Osteocyte (in vitro differentiated cells): ENCODE data around the gene PRTN3. TPM values are rescaled to one million over a fixed set of nuclear protein-coding genes. Genes with fewer than 3 reads are reported as not detected.

Source experiments
- DNase-seq: peaks from one replicate; pipeline ENCODE4 v3.0.0; 2021; ENCODE audit warnings: mixed read lengths; ENCODE audit not compliant: unreplicated experiment; ENCODE audit errors: extremely low spot score
- H3K27ac Mint-ChIP-seq: one replicate; pipeline ENCODE4 v1.8.0; 2021; ENCODE audit warnings: mild to moderate bottlenecking, mixed read lengths; ENCODE audit not compliant: unreplicated experiment
- H3K27me3 Mint-ChIP-seq: one replicate; pipeline ENCODE4 v1.8.0; 2021; ENCODE audit warnings: mixed read lengths; ENCODE audit not compliant: unreplicated experiment
- H3K36me3 Mint-ChIP-seq: one replicate; pipeline ENCODE4 v1.8.0; 2021; ENCODE audit warnings: mixed read lengths; ENCODE audit not compliant: unreplicated experiment
- H3K4me1 Mint-ChIP-seq: one replicate; pipeline ENCODE4 v1.8.0; 2021; ENCODE audit warnings: mixed read lengths; ENCODE audit not compliant: unreplicated experiment
- H3K4me3 Mint-ChIP-seq: one replicate; pipeline ENCODE4 v1.8.0; 2021; ENCODE audit warnings: mild to moderate bottlenecking, moderate library complexity, mixed read lengths; ENCODE audit not compliant: unreplicated experiment
- H3K9me3 Mint-ChIP-seq: one replicate; pipeline ENCODE4 v1.8.0; 2021; ENCODE audit warnings: mixed read lengths; ENCODE audit not compliant: unreplicated experiment
- total RNA-seq: library from RNA; stranded (reverse); gene quantifications from 2 replicates; pipeline ENCODE4 v1.2.1, GENCODE V29; 2021
- TF ChIP-seq, protein P1 (sequence below): fragments of 200-600 bp; sonication (generic); IDR thresholded peaks from 2 replicates; pipeline ENCODE4 v1.5.0; 2021; ENCODE audit warnings: antibody characterized with exemption, mild to moderate bottlenecking, moderate library complexity

PRTN3 gene
- total RNA-seq, 1 donor from 2014 or later = not detected

DNA sequence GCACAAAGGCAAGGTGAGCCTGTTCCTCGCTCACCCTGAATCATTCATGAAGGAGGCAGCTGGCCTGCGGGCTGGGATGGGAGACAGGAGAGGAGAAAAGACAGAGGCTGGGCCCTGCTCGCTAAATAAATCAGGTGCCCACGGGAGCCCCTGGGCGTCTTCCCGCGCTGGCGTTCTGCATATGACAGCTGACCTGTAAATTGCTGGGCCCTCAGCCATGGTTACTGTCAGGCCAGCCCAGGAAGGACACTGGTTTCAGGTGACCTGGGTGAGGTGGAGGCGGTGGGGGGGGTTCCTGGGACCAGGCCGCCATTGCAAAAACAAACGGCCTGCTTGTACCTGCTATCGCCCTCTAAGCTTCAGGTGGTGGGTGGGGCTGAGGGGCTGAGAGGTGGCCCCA is 47.0 kb upstream of the PRTN3 start:
- TF ChIP-seq, protein P1, sequence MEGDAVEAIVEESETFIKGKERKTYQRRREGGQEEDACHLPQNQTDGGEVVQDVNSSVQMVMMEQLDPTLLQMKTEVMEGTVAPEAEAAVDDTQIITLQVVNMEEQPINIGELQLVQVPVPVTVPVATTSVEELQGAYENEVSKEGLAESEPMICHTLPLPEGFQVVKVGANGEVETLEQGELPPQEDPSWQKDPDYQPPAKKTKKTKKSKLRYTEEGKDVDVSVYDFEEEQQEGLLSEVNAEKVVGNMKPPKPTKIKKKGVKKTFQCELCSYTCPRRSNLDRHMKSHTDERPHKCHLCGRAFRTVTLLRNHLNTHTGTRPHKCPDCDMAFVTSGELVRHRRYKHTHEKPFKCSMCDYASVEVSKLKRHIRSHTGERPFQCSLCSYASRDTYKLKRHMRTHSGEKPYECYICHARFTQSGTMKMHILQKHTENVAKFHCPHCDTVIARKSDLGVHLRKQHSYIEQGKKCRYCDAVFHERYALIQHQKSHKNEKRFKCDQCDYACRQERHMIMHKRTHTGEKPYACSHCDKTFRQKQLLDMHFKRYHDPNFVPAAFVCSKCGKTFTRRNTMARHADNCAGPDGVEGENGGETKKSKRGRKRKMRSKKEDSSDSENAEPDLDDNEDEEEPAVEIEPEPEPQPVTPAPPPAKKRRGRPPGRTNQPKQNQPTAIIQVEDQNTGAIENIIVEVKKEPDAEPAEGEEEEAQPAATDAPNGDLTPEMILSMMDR = no peak
- no peak for DNase-seq
- no peak overlapping the region for H3K4me3 Mint-ChIP-seq
- peaks cover 31% of the 10 kb centered on the region for H3K4me1 Mint-ChIP-seq
- H3K27ac Mint-ChIP-seq = no peak overlapping the region
- no peaks in the 10 kb centered on the region for H3K27me3 Mint-ChIP-seq
- H3K9me3 Mint-ChIP-seq = no peaks in the 10 kb centered on the region
- H3K36me3 Mint-ChIP-seq = no peaks in the 10 kb centered on the region

DNA sequence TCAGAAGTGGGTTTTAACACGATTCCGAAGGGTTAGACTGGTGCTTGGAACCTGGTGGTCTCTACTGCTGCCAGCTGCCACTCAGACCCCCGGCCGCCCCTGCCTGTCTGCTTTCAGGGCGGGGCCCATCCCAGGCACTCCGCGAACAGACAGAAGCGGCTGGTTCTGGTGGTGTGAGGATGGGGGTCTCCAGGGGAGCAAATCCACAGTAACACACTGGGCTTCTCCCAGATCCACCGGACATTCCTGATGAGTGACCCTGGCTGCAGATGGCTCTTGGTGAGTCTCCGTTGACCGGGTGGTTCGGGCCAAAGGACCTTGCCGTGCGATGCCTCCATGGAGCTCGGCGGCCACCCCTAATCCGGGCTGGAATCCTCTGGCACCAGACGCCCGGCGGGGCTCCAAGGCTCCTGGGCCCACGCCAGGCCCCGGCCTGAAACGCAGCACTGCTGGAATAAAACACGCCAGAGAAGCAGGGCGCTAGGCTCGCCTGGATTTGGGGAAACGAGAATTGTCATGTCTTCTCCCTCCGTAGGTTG is 45.7 kb upstream of the PRTN3 start:
- TF ChIP-seq, protein P1 = no peak
- no peak overlapping the region for H3K27ac Mint-ChIP-seq
- H3K36me3 Mint-ChIP-seq = peaks cover 7% of the 10 kb centered on the region
- H3K4me1 Mint-ChIP-seq = peaks cover 30% of the 10 kb centered on the region
- no peaks in the 10 kb centered on the region for H3K9me3 Mint-ChIP-seq
- H3K4me3 Mint-ChIP-seq = no peak overlapping the region
- no peak for DNase-seq
- H3K27me3 Mint-ChIP-seq = no peaks in the 10 kb centered on the region

DNA sequence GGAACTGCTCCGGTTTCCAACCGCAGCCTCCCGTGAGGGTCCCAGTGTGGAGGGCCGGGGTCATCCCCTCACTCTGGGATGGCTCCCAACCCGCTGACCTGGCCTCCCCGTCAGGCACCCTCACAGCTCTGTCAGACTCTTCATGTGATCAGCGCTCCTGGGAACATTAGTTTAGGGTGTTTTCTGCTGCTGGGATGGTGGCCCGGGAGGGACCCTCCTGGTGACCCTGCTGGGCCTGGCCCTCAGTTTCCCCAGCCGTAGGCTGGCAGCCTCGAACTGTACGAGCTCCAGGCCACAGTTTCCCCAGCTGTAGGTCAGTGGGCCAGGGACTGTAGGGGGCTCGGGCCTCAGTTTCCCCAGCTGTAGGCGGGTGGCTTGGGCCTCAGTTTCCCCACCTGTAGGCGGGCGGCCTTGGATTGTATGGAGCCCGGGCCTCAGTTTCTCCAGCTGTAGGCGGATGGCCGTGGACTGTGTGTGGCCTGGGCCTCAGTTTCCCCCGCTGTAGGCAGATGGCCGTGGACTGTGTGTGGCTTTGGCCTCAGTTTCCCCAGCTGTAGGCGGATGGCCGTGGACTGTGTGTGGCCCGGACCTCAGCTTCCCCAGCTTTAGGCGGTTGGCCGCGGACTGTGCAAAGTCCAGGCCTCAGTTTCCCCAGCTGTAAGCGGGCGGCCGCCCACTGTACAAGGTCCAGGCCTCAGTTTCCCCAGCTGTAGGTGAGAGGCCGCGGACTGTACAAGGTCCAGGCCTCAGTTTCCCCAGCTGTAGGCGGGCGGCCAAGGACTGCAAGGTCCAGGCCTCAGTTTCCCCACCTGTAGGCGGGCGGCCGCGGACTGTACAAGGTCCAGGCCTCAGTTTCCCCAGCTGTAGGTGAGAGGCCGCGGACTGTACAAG is 44.9 kb upstream of the PRTN3 start:
- H3K4me3 Mint-ChIP-seq = no peak overlapping the region
- H3K4me1 Mint-ChIP-seq = peaks cover 38% of the 10 kb centered on the region
- H3K36me3 Mint-ChIP-seq = peaks cover 13% of the 10 kb centered on the region
- H3K27ac Mint-ChIP-seq = no peak overlapping the region
- no peak for DNase-seq
- TF ChIP-seq, protein P1 = no peak
- no peaks in the 10 kb centered on the region for H3K27me3 Mint-ChIP-seq
- no peaks in the 10 kb centered on the region for H3K9me3 Mint-ChIP-seq

DNA sequence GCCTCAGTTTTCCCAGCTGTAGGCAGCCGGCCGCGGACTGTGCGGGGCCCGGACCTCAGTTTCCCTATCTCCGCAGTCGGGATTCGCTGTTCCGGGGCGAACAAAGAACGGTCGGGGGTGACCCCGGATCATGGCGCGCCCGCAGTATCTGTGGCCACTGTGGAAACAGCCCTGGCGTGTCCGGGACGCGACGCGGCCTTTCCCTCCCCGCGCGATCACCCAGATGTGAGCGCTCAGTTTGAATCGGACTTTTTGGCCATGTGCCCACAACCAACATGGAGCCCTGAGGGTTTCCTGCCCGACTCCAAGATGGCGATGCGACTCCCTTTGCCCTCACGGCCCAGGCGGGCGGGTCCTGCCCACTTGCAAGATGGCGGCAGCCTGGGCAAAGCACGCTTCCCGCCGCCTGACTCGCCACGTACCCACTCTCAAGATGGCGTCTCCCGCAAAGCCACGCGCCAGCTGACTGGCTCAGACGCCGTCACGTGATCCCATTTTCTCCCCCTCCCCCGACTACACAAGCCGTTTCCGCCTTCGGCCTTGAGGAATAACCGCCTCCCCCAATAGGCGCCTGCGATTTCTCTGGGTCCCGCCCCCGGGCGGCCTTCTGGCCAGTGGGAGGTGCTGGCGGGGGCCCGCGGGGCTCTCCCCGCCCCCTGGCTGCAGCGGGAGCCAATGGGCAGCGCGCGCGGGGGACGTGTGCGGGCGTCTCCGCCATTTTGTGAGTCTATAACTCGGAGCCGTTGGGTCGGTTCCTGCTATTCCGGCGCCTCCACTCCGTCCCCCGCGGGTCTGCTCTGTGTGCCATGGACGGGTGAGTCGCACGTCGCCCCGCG is 43.9 kb upstream of the PRTN3 start, which contains the start of gene PTBP1:
TSS of gene PTBP1 (plus strand) at position 761 of the 836 bp plus-strand sequence. CDS start at position 807, 46 bp downstream.
- H3K9me3 Mint-ChIP-seq = no peaks in the 10 kb centered on the region
- peak within 1 kb of the TSS; percentile 89 for H3K4me3 Mint-ChIP-seq
- H3K27ac Mint-ChIP-seq = peak within 1 kb of the TSS; percentile 98
- H3K27me3 Mint-ChIP-seq = no peaks in the 10 kb centered on the region
- H3K4me1 Mint-ChIP-seq = peaks cover 40% of the 10 kb centered on the region
- TF ChIP-seq, protein P1 = peak; percentile 26
- peak; percentile 100 for DNase-seq
- H3K36me3 Mint-ChIP-seq = peaks cover 13% of the 10 kb centered on the region
